A673 (cell line): ENCODE measurements around the gene CTDSP1. TPM values are rescaled to one million over a fixed set of nuclear protein-coding genes. Genes with fewer than 3 reads are reported as not detected.

Experiments used
- BruUV-seq: library from RNA; stranded (reverse); fragments of 400-500 nt; replicated peaks from 2 replicates; lab custom pipeline; 2021; lab: Mats Ljungman, UMichigan
- CTCF ChIA-PET: fragments of 300-600 bp; sonication (Branson Sonifier 250); formaldehyde crosslinking; loops from one replicate; lab custom pipeline; 2022; ENCODE audit warnings: antibody characterized with exemption; lab: Charles Lee
- POLR2A ChIA-PET: fragments of 300-600 bp; sonication (Branson Sonifier 250); formaldehyde crosslinking; loops from one replicate; lab custom pipeline; 2022; ENCODE audit warnings: antibody characterized with exemption; ENCODE audit not compliant: low non-redundant PET; lab: Charles Lee
- DNase-seq: peaks from one replicate; pipeline ENCODE4 v3.0.0-alpha.2; 2015; ENCODE audit warnings: low spot score
- H3K27ac ChIP-seq: fragments of 200-600 bp; sonication (generic); 2 replicates; pipeline ENCODE4 v1.5.1; 2016; ENCODE audit warnings: mixed run types, low read depth, mild to moderate bottlenecking, mixed read lengths, antibody characterized with exemption, low read length; ENCODE audit not compliant: poor library complexity, severe bottlenecking
- H3K27me3 ChIP-seq: fragments of 200-600 bp; sonication (generic); replicated peaks from 2 replicates; pipeline ENCODE4 v1.6.1; 2017; ENCODE audit warnings: mixed run types, low read depth, mild to moderate bottlenecking, mixed read lengths, antibody characterized with exemption, low read length; ENCODE audit not compliant: insufficient read depth, poor library complexity
- H3K36me3 ChIP-seq: fragments of 200-600 bp; sonication (generic); 2 replicates; pipeline ENCODE4 v1.6.1; 2016; ENCODE audit warnings: mixed run types, mild to moderate bottlenecking, mixed read lengths, antibody characterized with exemption, low read length; ENCODE audit not compliant: insufficient read depth, poor library complexity, severe bottlenecking
- H3K4me1 ChIP-seq: fragments of 200-600 bp; sonication (generic); 2 replicates; pipeline ENCODE4 v1.6.1; 2017; ENCODE audit warnings: mixed run types, mild to moderate bottlenecking, mixed read lengths, antibody characterized with exemption, low read length; ENCODE audit not compliant: insufficient read depth, poor library complexity, severe bottlenecking
- H3K4me3 ChIP-seq: fragments of 200-600 bp; sonication (generic); 2 replicates; pipeline ENCODE4 v1.5.1; 2016; ENCODE audit warnings: low read depth, mixed run types, mild to moderate bottlenecking, mixed read lengths, low read length; ENCODE audit not compliant: poor library complexity, severe bottlenecking
- H3K9me3 ChIP-seq: fragments of 200-600 bp; sonication (generic); 2 replicates; pipeline ENCODE4 v1.6.1; 2016; ENCODE audit warnings: mixed run types, low read depth, mild to moderate bottlenecking, mixed read lengths, antibody characterized with exemption, low read length; ENCODE audit not compliant: poor library complexity, severe bottlenecking
- CTCF ChIP-seq: fragments of 300-800, 200-600 bp; sonication (generic); conservative IDR thresholded peaks from 2 replicates; pipeline ENCODE4 v1.5.1; 2017; ENCODE audit warnings: low read depth, mild to moderate bottlenecking, antibody characterized with exemption, low read length, moderate library complexity, mixed read lengths
- EZH2 ChIP-seq: fragments of 200-600 bp; sonication (generic); IDR thresholded peaks from 2 replicates; pipeline ENCODE4 v1.6.1; 2017; ENCODE audit warnings: borderline replicate concordance, low read depth, mild to moderate bottlenecking, mixed read lengths, antibody characterized with exemption, low read length; ENCODE audit not compliant: poor library complexity, severe bottlenecking
- intact Hi-C: fragments of 100-400 bp; cut with micrococcal nuclease; formaldehyde crosslinking; loops from one replicate; pipeline ENCODE4 v1.10.0; 2022; ENCODE audit not compliant: unreplicated experiment
- total RNA-seq: library from RNA; stranded (reverse); gene quantifications from 2 replicates; pipeline ENCODE4 v1.2.3, GENCODE V29; 2021

The CTDSP1 gene
- total RNA-seq, 1 experiment from 2014 or later: 72.3 TPM

DNA sequence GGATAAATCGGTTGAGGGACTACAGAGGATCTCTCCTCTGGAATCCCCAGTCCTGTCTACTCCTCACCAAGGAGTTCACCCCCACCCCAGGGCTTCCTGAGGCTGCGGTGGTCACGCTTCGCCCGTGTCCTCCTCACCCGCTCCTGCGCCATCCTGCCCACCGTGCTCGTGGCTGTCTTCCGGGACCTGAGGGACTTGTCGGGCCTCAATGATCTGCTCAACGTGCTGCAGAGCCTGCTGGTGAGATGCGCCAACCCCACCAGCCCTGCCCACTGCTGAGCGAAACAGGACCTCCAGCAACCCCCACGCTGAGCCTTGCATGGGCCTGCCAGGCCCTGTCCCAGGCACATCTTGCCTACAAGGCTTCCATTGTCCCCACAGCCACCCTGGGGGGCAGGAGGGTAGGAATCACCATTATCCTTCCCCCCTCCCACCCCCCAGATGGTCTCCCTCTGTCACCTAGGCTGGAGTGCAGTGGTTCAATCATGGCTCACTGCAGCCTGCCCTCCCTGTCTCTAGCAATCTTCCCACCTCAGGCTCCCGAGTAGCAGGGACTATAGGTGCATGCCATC, 6.7 kb upstream of the CTDSP1 start:
- no peak for DNase-seq
- CTCF ChIA-PET: no interaction called here
- H3K27ac ChIP-seq: no peak overlapping the region
- H3K9me3 ChIP-seq: no peaks in the 10 kb centered on the region
- POLR2A ChIA-PET: no interaction called here
- H3K4me3 ChIP-seq: no peak overlapping the region
- no TSS peak for BruUV-seq
- H3K36me3 ChIP-seq: no peaks in the 10 kb centered on the region
- peaks cover 22% of the 10 kb centered on the region for H3K4me1 ChIP-seq
- TF ChIP-seq EZH2 (no peak), CTCF (no peak)
- intact Hi-C loops: no loop called here
- no peaks in the 10 kb centered on the region for H3K27me3 ChIP-seq

DNA sequence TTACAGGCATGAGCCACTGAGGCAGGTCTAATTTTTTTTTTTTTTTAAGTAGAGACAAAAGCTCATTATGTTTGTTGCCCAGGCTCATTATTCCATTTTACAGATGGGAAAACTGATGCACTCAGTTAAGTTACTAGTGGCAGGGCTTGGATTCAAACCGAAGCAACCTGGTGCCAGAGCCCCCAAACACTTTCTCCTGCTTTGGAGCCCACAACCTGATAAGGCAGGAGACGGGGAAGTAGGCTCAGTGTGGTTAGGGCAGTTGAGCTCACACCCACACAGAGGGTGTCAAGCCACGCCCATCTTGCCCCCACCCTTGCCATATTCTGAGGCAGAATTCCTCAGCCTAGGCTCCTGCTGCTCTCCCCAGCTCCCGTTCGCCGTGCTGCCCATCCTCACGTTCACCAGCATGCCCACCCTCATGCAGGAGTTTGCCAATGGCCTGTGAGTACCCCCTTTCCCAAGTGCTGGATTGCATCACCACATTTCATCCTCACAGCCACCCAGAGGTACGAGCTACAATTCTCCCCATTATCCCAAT, 5.8 kb upstream of the CTDSP1 start:
- H3K27ac ChIP-seq: no peak overlapping the region
- TF ChIP-seq CTCF (no peak), EZH2 (no peak)
- no peaks in the 10 kb centered on the region for H3K36me3 ChIP-seq
- POLR2A ChIA-PET: no interaction called here
- H3K27me3 ChIP-seq: no peaks in the 10 kb centered on the region
- H3K4me3 ChIP-seq: no peak overlapping the region
- no peaks in the 10 kb centered on the region for H3K9me3 ChIP-seq
- CTCF ChIA-PET: interaction anchor here (0.8 kb wide), 1 partner anchor 38 kb away, joined by 5 read pairs; the partner anchor contains the start of gene CATIP
- no TSS peak for BruUV-seq
- no peak for DNase-seq
- intact Hi-C loops: loop anchor here (2.0 kb wide), 1 partner anchor 101 kb away; the partner anchor contains the start of gene TMBIM1
- H3K4me1 ChIP-seq: peaks cover 31% of the 10 kb centered on the region

DNA sequence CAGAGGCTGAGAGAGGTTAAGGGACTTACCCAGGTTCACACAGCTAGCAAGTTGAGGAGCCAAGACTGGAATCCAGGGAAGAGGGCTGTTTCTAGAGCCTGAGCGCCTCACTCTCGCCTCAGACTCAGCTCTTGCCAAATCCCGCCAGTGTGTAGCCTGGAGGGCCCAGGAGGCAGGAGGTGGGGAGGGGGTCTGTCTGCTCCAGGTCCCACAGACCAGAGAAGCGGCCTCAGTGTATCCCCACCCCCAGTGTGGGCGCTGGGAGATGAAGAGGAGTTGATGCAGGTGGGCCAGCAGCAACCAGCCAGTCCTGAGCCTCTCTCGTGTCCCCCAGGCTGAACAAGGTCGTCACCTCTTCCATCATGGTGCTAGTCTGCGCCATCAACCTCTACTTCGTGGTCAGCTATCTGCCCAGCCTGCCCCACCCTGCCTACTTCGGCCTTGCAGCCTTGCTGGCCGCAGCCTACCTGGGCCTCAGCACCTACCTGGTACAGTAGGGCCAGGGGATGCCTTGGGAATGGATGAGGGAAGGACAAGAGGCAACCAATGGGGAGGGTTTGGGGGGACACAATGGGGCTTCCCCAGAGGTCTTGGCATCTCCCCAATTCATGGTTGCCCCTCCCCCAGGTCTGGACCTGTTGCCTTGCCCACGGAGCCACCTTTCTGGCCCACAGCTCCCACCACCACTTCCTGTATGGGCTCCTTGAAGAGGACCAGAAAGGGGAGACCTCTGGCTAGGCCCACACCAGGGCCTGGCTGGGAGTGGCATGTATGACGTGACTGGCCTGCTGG, 5.2 kb upstream of the CTDSP1 start:
- no peak for DNase-seq
- H3K27me3 ChIP-seq: no peaks in the 10 kb centered on the region
- H3K4me3 ChIP-seq: no peak overlapping the region
- BruUV-seq: no TSS peak
- H3K9me3 ChIP-seq: no peaks in the 10 kb centered on the region
- ChIA-PET POLR2A (no interaction called here), CTCF (interaction anchor here (0.8 kb wide), 1 partner anchor 38 kb away, joined by 5 read pairs; the partner anchor contains the start of gene CATIP)
- intact Hi-C loops: loop anchor here (2.0 to 5.0 kb wide), 2 partner anchors 102 to 453 kb away; partner anchors contain the start of gene TMBIM1
- no peak overlapping the region for H3K27ac ChIP-seq
- H3K4me1 ChIP-seq: peaks cover 37% of the 10 kb centered on the region
- no peaks in the 10 kb centered on the region for H3K36me3 ChIP-seq
- TF ChIP-seq EZH2 (no peak), CTCF (no peak)
